GM10248 (cell line): ENCODE results near the gene KCNJ5.

Source experiments
- CTCF ChIA-PET: fragments of 300-600 bp; sonication (Branson Sonifier 250); formaldehyde crosslinking; extraction: SDS; loops from one replicate; lab custom pipeline; 2021; ENCODE audit warnings: antibody characterized with exemption; lab: Yijun Ruan, JAX
- POLR2A ChIA-PET: fragments of 350-650 bp; sonication (Branson Sonifier 250); formaldehyde crosslinking; extraction: SDS; loops from one replicate; lab custom pipeline; 2020; ENCODE audit warnings: antibody characterized with exemption; lab: Yijun Ruan, JAX
- DNase-seq: peaks from one replicate; pipeline ENCODE4 v3.0.0; 2012; ENCODE audit errors: extremely low spot score
- CTCF ChIP-seq: IDR thresholded peaks from 2 replicates; pipeline ENCODE4 v1.5.1; 2012; ENCODE audit warnings: mild to moderate bottlenecking, low read depth; ENCODE audit errors: extremely low read depth, missing control alignments, control extremely low read depth

KCNJ5 gene

GRCh38 chr11:128867277-128867676, 23.9 kb upstream of the KCNJ5 start, which contains the start of gene KCNJ1:
Gene KCNJ1, minus strand, starts transcription at chr11:128867296. Its CDS starts 27,053 bp downstream, at chr11:128840243.
- no peak for DNase-seq
- ChIA-PET CTCF (interaction anchor here (2.2 kb wide), 1 partner anchor 37 kb away, joined by 6 read pairs; no protein-coding TSS in a partner anchor), POLR2A (no interaction called here)
- TF ChIP-seq CTCF, result no peak

- DNase-seq, result no peak
- TF ChIP-seq CTCF, result no peak
- ChIA-PET POLR2A (no interaction called here), CTCF (interaction anchor here (1.2 to 2.1 kb wide), 5 partner anchors 10 to 87 kb away, joined by 3 to 6 read pairs (median 4); no protein-coding TSS in a partner anchor)
These were observed 22.1 kb upstream of the KCNJ5 start for GRCh38 chr11:128868841-128869671.

GRCh38 chr11:128871168-128871610, 20.0 kb upstream of the KCNJ5 start:
- no peak for DNase-seq
- ChIA-PET CTCF (no interaction called here), POLR2A (no interaction called here)
- no peak for TF ChIP-seq CTCF

GRCh38 chr11:128872094-128872493, 19.1 kb upstream of the KCNJ5 start:
- no peak for TF ChIP-seq CTCF
- CTCF ChIA-PET, result interaction anchor here (1.4 kb wide), 1 partner anchor 12 kb away, joined by 4 read pairs; no protein-coding TSS in a partner anchor
- POLR2A ChIA-PET, result no interaction called here
- no peak for DNase-seq

GRCh38 chr11:128872594-128872993, 18.6 kb upstream of the KCNJ5 start:
- CTCF ChIA-PET, result interaction anchor here (1.4 kb wide), 1 partner anchor 11 kb away, joined by 4 read pairs; no protein-coding TSS in a partner anchor
- DNase-seq, result no peak

More at GRCh38 chr11:128872594-128872993, 18.6 kb upstream of the KCNJ5 start:
- TF ChIP-seq CTCF, result no peak
- POLR2A ChIA-PET, result no interaction called here
